Measurements from ENCODE around the gene SERPINB5.

The SERPINB5 gene

DNA sequence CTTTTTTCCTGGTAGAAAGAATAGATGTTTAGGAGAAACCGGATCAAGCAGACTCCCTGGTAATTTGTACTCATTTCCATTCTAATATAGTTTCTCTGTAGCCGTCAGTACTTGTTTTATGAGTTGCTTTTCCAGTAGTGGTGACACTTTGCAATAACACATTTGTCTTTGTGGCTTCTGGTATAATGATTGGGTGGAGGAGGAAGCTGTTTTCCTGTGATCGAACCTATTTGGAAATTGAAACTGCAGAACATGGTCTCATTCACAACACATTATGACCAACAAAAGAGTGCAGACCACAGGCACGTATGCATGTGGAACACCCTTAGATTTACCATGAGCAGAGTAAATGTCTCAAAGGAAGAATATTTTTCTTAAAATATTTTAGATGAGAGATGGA is 57.9 kb downstream of the SERPINB5 start:
- DNase-seq = no peak

DNA sequence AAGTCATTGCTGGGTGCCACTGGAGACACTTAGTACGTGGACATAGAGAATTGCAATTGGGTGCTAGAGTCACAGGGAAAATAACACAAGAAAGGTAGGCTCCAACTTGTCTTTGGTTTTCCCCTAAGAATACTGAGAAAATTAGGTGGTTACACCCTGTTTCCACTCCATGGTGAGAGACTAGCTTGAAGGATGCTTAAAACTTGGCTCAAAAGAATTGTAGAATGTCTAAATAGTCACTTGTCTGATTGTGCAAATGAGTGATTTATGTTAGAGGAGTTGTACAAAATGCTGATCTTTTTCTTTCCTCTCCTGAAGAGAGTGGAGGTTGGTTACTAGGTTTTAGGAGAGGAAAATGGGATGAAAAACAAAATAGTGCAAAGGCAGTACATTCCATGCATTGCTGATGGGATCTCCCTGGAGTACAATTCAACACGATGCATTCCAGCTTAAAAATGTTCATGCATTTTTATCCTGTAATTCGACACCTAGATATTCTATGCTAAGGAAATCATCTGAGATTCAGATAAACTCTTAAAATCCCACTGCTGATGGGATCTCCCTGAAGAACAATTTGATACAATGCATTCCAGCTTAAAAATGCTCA is 63.2 kb downstream of the SERPINB5 start:
- no peak for DNase-seq

DNA sequence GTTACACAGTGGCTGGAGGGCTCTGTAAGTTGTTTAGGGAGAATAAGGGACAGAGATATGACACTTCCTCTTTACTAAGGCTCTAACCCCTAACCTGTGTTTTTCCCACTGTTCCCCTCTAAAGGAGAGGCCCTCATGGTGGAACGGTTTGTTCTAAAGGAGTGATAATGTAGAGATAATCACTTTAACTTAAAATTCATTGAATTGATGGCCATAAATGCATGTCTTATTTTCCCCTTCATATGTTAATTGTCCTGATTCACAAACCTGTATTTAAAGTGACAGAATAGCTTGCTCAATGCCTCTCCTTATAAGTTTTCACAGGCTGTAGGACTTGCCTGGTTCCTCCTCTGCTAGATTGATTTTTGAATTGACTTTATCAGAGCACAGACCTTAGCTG is 65.3 kb downstream of the SERPINB5 start, which contains the start of gene SERPINB12:
Gene SERPINB12 (plus strand): TSS at position 301 of the 400 bp plus-strand sequence. CDS start 13,791 bp downstream, outside the sequence.
- DNase-seq = no peak

DNA sequence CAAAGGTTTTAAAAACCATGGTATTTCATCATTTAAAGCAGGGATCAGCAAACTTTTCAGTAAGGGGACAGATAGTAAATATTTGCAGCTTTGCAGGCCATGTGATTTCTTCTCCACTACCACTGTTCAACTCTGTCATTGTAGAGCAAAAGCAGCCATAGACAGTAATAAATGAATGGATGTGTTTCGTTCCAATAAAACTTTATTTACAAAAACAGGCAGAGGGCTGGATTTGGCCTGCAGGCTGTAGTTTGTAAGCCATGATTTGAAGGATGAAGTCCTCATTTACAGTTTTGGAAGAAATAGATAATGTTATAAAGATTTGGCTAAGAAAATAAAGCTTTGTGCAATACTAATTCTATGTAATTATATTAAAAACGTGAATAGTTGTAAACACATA is 67.3 kb downstream of the SERPINB5 start:
- no peak for DNase-seq

DNA sequence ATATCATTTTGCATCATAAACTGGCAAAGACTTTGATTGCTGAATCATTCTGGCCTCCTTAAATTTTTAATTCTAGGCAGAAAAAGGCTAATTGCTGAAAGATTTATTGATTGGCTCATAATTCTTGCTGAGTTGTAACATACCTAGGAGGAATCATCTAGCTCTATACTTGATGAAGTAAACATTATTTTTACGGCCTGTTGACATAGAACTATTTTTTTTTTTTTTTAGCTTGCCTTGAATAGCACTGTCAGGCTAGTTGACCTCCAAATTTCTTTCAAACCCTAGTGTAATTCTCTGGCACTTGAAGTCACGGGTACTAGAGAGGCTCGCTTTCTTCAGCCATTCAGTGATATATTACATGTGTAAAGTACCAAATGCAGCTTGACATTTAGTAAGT is 68.2 kb downstream of the SERPINB5 start:
- no peak for DNase-seq

DNA sequence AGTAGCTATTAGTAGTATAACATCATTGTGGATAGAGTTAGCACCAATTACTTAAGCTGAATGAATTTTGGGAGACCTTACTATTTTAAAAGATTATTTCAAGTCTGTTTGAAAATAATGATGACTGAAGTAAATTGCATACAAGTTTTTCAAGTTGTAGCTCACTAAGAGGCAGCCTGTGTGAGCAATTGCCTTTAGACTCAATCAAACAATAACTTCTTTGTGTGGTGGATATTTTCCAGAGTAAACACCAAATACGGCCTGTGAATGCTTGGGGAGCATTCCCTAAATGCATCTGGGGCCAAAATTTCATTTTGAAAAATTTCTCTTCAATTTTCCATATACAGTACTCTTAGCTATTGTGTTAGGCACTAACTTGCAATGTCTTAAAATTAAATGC is 73.3 kb downstream of the SERPINB5 start:
- DNase-seq = no peak

DNA sequence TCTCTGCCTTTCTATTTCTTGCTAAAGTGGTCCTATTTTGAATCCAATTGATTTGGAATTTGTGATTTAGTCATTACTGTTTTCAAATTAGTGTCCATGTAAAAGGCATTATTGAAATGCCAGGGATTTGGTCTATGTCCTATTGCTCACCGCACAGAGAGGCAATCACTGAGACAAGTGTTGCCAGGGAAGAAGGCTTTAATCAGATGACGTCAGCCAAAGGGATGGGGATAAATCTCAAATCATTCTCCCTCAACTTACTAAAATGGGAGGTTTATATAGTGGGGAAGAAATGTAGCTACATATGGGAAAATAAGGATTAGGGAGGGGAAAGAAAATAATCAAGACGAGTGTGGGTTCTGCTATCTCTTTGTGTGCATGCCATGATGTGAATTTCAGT is 75.0 kb downstream of the SERPINB5 start:
- no peak for DNase-seq

DNA sequence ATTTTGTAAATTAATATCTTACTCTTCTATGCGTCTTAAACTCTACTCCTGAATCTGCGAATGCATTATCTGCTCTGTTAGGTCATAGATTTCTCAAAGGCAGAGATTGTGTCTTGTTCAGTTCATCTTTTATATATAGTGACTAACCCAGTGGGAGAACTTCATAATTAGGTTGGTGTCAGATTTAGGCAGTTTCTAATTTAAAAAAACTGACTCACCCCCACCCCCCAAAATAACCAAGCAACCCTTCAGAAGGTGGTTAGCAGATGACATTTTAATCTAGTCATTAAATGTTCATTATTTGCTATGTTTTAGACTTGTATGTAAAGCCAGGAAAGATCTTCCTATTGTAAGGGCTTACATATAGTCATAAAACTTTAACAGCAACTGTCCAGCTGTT is 75.8 kb downstream of the SERPINB5 start:
- DNase-seq = no peak

DNA sequence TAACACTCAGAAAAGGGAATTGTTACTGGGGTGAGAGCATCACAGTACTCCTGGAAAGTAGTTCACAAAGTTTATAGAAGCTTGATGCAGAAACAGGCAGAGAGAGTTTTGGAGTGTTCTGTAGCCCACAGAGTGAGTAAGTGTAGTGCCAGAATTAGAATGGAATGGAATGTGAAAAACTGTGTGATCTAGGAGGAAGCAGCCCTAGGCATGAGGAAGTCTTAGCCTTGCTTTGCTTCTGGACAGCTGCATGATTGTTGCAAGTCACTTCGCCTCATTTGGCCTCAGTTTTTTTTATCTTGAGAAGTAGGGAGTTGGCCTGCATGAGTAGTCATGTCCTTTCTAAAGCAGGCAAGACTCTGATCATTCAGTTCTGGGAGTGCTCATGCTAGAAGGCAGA is 76.3 kb downstream of the SERPINB5 start:
- DNase-seq = no peak

Data from CD4-positive, alpha-beta T cell treated with Interleukin-12 subunit alpha and Interleukin-12 subunit beta, for 1 hour (primary cell).